OCI-LY3 (cell line): Measurements from ENCODE around the gene POLR2H.

Experiments
- EZH2phosphoT487 ChIP-seq: fragments of 200-600 bp; shearing (Covaris generic); IDR thresholded peaks from 2 replicates; pipeline ENCODE4 v1.6.1; 2018; ENCODE audit warnings: antibody characterized with exemption, mixed run types, low read depth
- TF ChIP-seq, protein P1 (sequence below): fragments of 200-600, 300-600 bp; sonication (generic); IDR thresholded peaks from 2 replicates; pipeline ENCODE4 v1.5.1; 2014; ENCODE audit warnings: antibody characterized with exemption, low read length, low read depth

DNA sequence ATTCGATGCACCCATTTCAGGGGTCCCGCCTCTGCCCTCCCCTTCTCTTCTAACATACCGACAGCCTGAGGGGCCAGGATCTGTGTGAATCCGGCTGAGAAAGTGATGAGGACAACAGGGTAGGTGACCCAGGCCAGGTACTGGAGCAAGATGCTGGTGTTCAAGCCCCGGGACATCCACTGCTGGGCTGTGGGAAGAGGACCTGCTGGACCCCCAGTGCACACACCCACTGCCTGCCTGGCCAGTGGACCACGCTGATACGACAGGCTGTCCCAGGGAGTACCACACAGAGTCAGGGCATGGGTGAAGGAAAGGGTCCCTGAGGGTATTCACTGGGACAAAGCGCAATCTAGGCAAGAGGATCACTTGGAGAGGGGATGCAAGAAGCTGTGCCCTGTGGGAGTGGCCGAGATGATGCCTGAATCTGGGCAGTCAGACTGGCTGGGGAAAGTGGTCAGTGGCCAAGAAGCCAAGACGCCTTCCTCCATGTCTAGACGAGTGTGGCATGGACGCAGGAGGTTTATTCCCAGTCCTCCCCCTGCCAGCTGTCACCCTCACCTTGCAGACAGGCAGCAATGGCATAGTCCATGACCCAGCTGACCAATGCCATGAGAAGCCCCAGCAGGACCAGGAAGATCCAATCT is 3.3 kb upstream of the POLR2H start:
- TF ChIP-seq, protein P1, sequence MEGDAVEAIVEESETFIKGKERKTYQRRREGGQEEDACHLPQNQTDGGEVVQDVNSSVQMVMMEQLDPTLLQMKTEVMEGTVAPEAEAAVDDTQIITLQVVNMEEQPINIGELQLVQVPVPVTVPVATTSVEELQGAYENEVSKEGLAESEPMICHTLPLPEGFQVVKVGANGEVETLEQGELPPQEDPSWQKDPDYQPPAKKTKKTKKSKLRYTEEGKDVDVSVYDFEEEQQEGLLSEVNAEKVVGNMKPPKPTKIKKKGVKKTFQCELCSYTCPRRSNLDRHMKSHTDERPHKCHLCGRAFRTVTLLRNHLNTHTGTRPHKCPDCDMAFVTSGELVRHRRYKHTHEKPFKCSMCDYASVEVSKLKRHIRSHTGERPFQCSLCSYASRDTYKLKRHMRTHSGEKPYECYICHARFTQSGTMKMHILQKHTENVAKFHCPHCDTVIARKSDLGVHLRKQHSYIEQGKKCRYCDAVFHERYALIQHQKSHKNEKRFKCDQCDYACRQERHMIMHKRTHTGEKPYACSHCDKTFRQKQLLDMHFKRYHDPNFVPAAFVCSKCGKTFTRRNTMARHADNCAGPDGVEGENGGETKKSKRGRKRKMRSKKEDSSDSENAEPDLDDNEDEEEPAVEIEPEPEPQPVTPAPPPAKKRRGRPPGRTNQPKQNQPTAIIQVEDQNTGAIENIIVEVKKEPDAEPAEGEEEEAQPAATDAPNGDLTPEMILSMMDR = no peak
- no peak for TF ChIP-seq EZH2phosphoT487
